HUES48 (cell line): ENCODE results near the gene TSPAN4.

Source experiments
- H3K27ac ChIP-seq: one replicate; pipeline ENCODE4 v1.7.0; 2013; ENCODE audit warnings: low read depth, low read length, inconsistent platforms
- H3K27me3 ChIP-seq: 2 replicates; pipeline ENCODE4 v1.6.1; 2013; ENCODE audit warnings: mild to moderate bottlenecking, low read length; ENCODE audit not compliant: control insufficient read depth, insufficient read depth
- H3K36me3 ChIP-seq: 2 replicates; pipeline ENCODE4 v1.6.1; 2013; ENCODE audit warnings: low read length; ENCODE audit not compliant: control insufficient read depth, insufficient read depth
- H3K4me1 ChIP-seq: 2 replicates; pipeline ENCODE4 v1.6.1; 2013; ENCODE audit warnings: mild to moderate bottlenecking, low read length; ENCODE audit not compliant: control insufficient read depth, insufficient read depth
- H3K4me3 ChIP-seq: 2 replicates; pipeline ENCODE4 v1.5.1; 2013; ENCODE audit warnings: mild to moderate bottlenecking, low read depth, low read length
- H3K9ac ChIP-seq: 2 replicates; pipeline ENCODE4 v1.6.1; 2013; ENCODE audit warnings: mild to moderate bottlenecking, low read depth, low read length, moderate library complexity
- H3K9me3 ChIP-seq: 2 replicates; pipeline ENCODE4 v1.6.1; 2013; ENCODE audit warnings: low read length; ENCODE audit not compliant: control insufficient read depth, insufficient read depth

The TSPAN4 gene

GRCh38 chr11:910044-910588, 67.5 kb downstream of the TSPAN4 start:
- peaks cover 17% of the 10 kb centered on the region; the same call in 1 of the 2 replicates for H3K36me3 ChIP-seq
- peak overlapping the region; percentile 78 for H3K4me3 ChIP-seq
- H3K9me3 ChIP-seq = no peaks in the 10 kb centered on the region
- peaks cover 5% of the 10 kb centered on the region; the same call in 1 of the 2 replicates for H3K4me1 ChIP-seq
- no peak overlapping the region for H3K27ac ChIP-seq
- H3K9ac ChIP-seq = no peak overlapping the region
- no peaks in the 10 kb centered on the region for H3K27me3 ChIP-seq

- peaks cover 5% of the 10 kb centered on the region; the same call in 1 of the 2 replicates for H3K4me1 ChIP-seq
- no peaks in the 10 kb centered on the region for H3K9me3 ChIP-seq
- H3K27me3 ChIP-seq = no peaks in the 10 kb centered on the region
- H3K4me3 ChIP-seq = peak within 1 kb of the TSS; percentile 78
- peak within 1 kb of the TSS; percentile 85 for H3K9ac ChIP-seq
- peak within 1 kb of the TSS; percentile 96 for H3K27ac ChIP-seq
- H3K36me3 ChIP-seq = peaks cover 17% of the 10 kb centered on the region; the same call in 1 of the 2 replicates
These were observed 68.0 kb downstream of the TSPAN4 start, which contains the start of gene CHID1 for GRCh38 chr11:910589-911030. Gene CHID1, minus strand, starts transcription at chr11:910810. Its CDS starts 5,994 bp downstream, at chr11:904816.

- Histone ChIP-seq H3K27ac (peak overlapping the region; percentile 96), H3K27me3 (no peaks in the 10 kb centered on the region), H3K4me1 (peaks cover 5% of the 10 kb centered on the region; the same call in 1 of the 2 replicates), H3K36me3 (peaks cover 17% of the 10 kb centered on the region; the same call in 1 of the 2 replicates), H3K9ac (peak overlapping the region; percentile 85), H3K9me3 (no peaks in the 10 kb centered on the region), H3K4me3 (peak overlapping the region; percentile 73)
These were observed 68.6 kb downstream of the TSPAN4 start for GRCh38 chr11:911031-911889.

- H3K27ac ChIP-seq = peak overlapping the region; percentile 96
- H3K36me3 ChIP-seq = peaks cover 14% of the 10 kb centered on the region; the same call in 1 of the 2 replicates
- no peaks in the 10 kb centered on the region for H3K27me3 ChIP-seq
- no peaks in the 10 kb centered on the region for H3K9me3 ChIP-seq
- peak overlapping the region; percentile 73; the same call in 1 of the 2 replicates for H3K4me3 ChIP-seq
- peaks cover 5% of the 10 kb centered on the region; the same call in 1 of the 2 replicates for H3K4me1 ChIP-seq
- H3K9ac ChIP-seq = no peak overlapping the region
These were observed 69.2 kb downstream of the TSPAN4 start for GRCh38 chr11:911890-912219.

- Histone ChIP-seq H3K27ac (no peak overlapping the region), H3K4me3 (no peak overlapping the region), H3K27me3 (no peaks in the 10 kb centered on the region), H3K9me3 (no peaks in the 10 kb centered on the region), H3K9ac (no peak overlapping the region), H3K36me3 (peaks cover 14% of the 10 kb centered on the region; the same call in 1 of the 2 replicates), H3K4me1 (peaks cover 5% of the 10 kb centered on the region; the same call in 1 of the 2 replicates)
These were observed 69.6 kb downstream of the TSPAN4 start for GRCh38 chr11:912266-912665.

GRCh38 chr11:913043-913442, 70.4 kb downstream of the TSPAN4 start:
- no peak overlapping the region for H3K9ac ChIP-seq
- H3K36me3 ChIP-seq = peaks cover 8% of the 10 kb centered on the region; the same call in 1 of the 2 replicates
- no peaks in the 10 kb centered on the region for H3K27me3 ChIP-seq
- no peak overlapping the region for H3K27ac ChIP-seq
- peaks cover 5% of the 10 kb centered on the region; the same call in 1 of the 2 replicates for H3K4me1 ChIP-seq
- H3K4me3 ChIP-seq = no peak overlapping the region
- H3K9me3 ChIP-seq = no peaks in the 10 kb centered on the region

- Histone ChIP-seq H3K27me3 (no peaks in the 10 kb centered on the region), H3K36me3 (0 out of 2 replicates have a peak, but pooled peaks cover 3% of the 10 kb centered on the region), H3K27ac (no peak overlapping the region), H3K4me1 (peaks cover 5% of the 10 kb centered on the region; the same call in 1 of the 2 replicates), H3K4me3 (no peak overlapping the region), H3K9ac (no peak overlapping the region), H3K9me3 (no peaks in the 10 kb centered on the region)
These were observed 71.6 kb downstream of the TSPAN4 start for GRCh38 chr11:914204-914603.

GRCh38 chr11:914747-915501, 72.3 kb downstream of the TSPAN4 start:
- H3K27me3 ChIP-seq = no peaks in the 10 kb centered on the region
- H3K36me3 ChIP-seq = no peaks in the 10 kb centered on the region
- H3K9me3 ChIP-seq = no peaks in the 10 kb centered on the region
- no peak overlapping the region for H3K9ac ChIP-seq
- H3K4me1 ChIP-seq = peaks cover 5% of the 10 kb centered on the region; the same call in 1 of the 2 replicates
- no peak overlapping the region for H3K4me3 ChIP-seq
- H3K27ac ChIP-seq = no peak overlapping the region
